Raji (cell line): ENCODE measurements around the gene CAB39.

Experiments used
- POLR2A ChIP-seq: IDR thresholded peaks from 2 replicates; pipeline ENCODE4 v1.6.1; 2011; ENCODE audit warnings: low read depth, low read length, control low read depth; ENCODE audit not compliant: insufficient read depth

CAB39 gene

GRCh38 chr2:230732914-230733401 lies 20.3 kb downstream of the CAB39 start:
- no peak for TF ChIP-seq POLR2A

DNA sequence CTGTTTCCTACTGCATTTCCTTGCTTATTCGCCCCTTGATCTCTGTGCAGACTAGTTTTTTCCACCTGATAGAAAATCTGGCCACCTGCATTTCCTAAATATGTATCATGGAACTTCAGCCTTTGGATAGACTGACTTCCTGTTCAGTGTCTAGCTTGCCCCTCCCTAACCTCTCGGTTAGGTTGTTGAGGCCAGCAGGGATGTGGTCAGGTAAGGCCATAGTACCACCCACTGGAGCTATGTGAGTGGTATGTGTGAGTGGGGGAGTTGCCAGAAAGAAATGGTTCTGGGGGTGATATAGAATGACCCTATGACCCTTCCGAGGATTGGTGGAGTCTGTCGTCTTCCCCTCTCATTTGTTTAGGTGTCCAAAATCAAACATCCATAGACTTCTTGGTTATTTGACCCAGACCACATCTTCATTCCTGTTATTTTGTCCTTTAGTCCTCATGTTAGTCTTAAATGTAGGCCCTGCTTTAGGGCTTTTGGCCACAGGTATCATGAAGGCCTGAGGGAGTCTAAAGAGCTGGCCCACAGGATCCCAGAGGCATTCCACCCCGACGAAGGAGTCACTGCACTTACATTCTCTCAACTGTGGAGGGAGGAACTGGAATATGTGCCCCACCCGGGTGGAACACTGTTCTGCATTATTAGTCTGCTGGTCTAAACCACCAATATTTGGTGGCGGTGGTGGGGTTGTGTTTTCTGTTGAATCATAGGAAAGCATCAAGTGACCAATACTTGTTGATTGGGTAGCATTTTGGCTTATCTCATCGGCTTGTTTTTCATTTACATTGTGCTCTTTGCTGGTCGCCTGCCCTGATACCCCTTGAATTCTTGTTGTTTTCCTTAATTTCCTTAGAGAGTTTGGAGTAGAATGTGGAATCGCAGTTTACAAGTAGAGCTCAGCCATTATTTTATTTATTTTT lies 21.9 kb downstream of the CAB39 start:
- TF ChIP-seq POLR2A, result no peak

GRCh38 chr2:230735884-230736283 lies 23.2 kb downstream of the CAB39 start:
- TF ChIP-seq POLR2A, result no peak

DNA sequence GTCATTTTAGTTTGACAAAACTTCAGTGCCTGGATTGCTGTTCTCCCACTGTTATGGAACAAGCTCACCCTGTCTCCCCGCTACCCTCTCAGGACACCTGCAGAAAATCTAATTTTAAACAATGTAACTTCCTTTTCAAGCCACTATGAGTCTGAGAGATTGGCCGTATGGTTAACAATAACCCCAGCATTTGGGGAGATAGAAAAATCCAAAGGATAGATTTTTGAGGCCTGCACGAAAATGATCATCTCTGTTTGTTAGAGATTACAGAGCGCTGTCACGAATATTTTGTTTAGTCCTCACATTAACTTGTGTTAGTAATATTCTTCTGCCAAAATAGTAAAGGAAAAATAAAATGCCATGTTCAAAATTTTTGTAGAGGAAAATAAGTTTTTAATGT lies 24.7 kb downstream of the CAB39 start:
- TF ChIP-seq POLR2A, result no peak

GRCh38 chr2:230737791-230738226 lies 25.2 kb downstream of the CAB39 start:
- no peak for TF ChIP-seq POLR2A

DNA sequence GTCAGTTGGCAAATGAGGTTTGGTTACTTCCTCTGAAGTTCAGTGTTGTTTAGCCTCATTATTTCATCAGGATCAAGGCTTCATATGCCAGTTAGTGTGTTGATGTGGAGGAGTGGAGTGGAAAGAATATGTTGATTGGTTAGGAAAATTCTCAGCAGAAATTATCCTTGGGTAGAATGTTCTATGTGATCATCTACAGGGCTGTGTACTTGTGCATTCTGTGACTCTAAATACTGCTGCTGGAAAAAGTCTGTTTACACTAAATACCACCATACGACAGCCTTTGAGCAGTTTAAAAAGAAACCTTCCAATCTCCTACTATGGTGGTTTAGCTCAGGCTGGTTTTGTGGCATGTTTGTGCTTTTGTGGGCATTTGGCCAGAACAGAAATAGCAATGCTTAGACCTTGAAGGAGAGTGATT lies 25.8 kb downstream of the CAB39 start:
- no peak for TF ChIP-seq POLR2A

DNA sequence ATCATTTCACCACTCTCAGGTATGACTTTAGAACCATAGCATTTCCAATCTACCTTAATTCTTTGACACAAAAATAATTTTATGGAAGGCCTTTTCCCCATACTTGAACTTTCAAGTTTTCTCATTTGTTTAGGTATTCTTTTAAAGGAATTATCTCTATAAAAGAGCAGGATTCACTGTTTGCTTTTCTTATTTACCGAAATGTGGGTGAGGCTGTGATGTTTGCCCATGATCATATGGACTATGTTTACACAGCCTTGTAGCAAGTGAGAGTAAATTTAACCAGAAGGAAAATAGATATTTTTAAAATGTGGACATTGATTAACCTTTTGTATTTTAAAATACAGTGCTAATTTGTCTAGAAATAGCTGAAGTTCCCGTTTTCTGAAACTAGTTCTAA lies 26.3 kb downstream of the CAB39 start:
- TF ChIP-seq POLR2A, result no peak

- TF ChIP-seq POLR2A, result no peak
Measured at GRCh38 chr2:230739961-230740360, 27.3 kb downstream of the CAB39 start.

- TF ChIP-seq POLR2A, result no peak
Measured at GRCh38 chr2:230742781-230743180, 30.1 kb downstream of the CAB39 start.

GRCh38 chr2:230746213-230746612 lies 33.6 kb downstream of the CAB39 start:
- TF ChIP-seq POLR2A, result no peak

DNA sequence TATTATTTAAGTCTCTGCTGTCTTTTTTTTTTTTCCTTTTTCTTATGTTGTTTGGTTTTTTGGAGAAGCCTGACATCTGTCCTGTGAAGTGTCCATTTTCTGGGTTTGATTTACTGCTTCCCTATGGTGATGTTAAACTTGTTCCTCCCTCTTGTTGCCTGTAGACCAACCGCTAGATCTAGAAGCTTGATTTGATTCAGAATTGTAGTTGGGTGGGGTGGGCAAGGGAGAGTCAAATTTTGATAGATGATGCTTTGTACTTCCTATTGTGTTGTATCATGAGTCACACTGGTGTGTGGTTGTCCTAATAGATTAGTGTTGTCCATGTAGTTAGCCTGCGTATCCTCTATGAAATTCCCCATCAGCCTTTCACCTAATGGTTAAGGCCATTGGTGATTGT lies 35.4 kb downstream of the CAB39 start:
- no peak for TF ChIP-seq POLR2A

DNA sequence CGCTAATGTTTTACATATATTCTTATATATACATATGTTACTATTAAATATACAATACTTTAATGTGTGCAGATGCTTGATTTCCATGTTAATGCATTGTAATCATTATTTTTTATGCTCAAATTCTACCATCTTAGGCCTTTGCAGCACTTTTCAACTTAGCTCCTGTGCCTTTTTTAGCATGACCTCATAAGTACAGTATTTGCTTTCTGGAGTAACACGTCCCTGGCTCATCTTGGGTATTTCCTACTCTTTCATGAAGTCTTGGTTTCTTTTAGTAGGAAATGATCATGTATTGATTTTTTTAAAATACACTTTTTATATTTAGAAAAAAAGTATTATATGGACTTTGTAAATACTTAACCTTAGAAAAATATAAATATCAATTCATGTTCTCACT lies 36.5 kb downstream of the CAB39 start:
- no peak for TF ChIP-seq POLR2A

GRCh38 chr2:230751062-230751461 lies 38.4 kb downstream of the CAB39 start:
- TF ChIP-seq POLR2A, result no peak

DNA sequence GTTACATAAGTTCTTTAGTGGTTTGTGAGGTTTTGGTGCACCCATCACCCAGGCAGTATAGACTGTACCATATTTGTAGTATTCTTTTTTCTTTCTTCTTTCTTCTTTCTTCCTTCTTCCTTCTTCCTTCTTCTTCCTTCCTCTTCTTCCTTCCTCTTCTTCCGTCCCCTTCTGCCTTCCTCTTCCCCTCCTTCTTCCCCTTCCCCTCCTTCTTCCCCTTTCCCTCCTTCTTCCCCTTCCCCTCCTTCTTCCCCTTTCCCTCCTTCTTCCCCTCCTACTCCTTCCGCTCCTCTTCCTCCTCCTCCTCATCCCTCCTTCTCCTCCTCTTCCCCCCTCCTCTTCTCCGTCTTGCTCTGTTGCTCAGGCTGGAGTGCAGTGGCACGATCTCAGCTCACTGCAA lies 41.6 kb downstream of the CAB39 start:
- no peak for TF ChIP-seq POLR2A

DNA sequence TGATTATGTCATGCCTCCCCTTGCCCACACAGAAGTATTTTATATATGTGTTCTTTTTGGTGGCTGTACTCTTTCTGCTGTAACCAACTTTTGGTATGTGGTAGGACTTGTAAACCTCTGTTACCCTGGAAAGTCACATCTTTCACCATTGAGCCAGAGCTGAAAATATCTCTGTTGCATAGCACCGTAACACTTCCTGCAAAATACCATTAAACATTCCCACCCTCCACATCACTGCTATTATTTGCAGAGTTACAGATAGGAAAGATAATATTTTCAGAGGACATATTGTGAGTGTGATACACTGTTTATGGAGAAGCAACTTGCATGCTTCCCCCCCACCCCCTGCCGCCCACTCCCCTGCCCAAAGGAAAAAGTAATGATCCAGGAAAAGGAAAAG lies 44.8 kb downstream of the CAB39 start:
- TF ChIP-seq POLR2A, result no peak
